ENCODE measurements around the gene ALKBH3.

GRCh38 chr11:43899094-43899493 lies 18.5 kb downstream of the ALKBH3 start:
- TF ChIP-seq ZNF70 (CRISPR knock-in tag; IDR thresholded peaks at IDR 0.05) (no peak), SNAI2 (CRISPR knock-in tag; IDR thresholded peaks at IDR 0.05) (no peak), ISL1 (CRISPR knock-in tag; IDR thresholded peaks at IDR 0.05) (no peak), CREB5 (CRISPR knock-in tag; IDR thresholded peaks at IDR 0.05; ENCODE audit: low read depth) (no peak), PATZ1 (CRISPR knock-in tag; IDR thresholded peaks at IDR 0.05; ENCODE audit: borderline replicate concordance) (no peak), POU6F1 (CRISPR knock-in tag; IDR thresholded peaks at IDR 0.05; ENCODE audit: borderline replicate concordance, low read depth) (no peak), ZC3H10 (CRISPR knock-in tag; IDR thresholded peaks at IDR 0.05) (no peak)

Data from SK-N-SH treated with all-trans-retinoic acid at 6 μM for 48 hours (cell line).